Activated CD4-positive, alpha-beta T cell treated with anti-CD3 and anti-CD28 coated beads for 36 hours (primary cell): ENCODE measurements around the gene PIP5K1B. TPM values are rescaled to one million over a fixed set of nuclear protein-coding genes. Genes with fewer than 3 reads are reported as not detected.

Experiments used
- ATAC-seq: fragments of 200-7000 bp; cut with Tn5 transposase; one replicate; pipeline ENCODE4 v1.10.0; 2021; ENCODE audit warnings: mild to moderate bottlenecking, moderate library complexity
- CTCF ChIA-PET: fragments of 350-600 bp; sonication (Branson Sonifier 250); formaldehyde crosslinking; loops from one replicate; lab custom pipeline; 2021; ENCODE audit warnings: antibody characterized with exemption; lab: Charles Lee
- POLR2A ChIA-PET: fragments of 350-600 bp; sonication (Branson Sonifier 250); formaldehyde crosslinking; loops from one replicate; lab custom pipeline; 2021; ENCODE audit warnings: antibody characterized with exemption, inconsistent platforms; lab: Charles Lee
- DNase-seq: peaks from one replicate; pipeline ENCODE4 v3.0.0-alpha.2; 2020
- H3K27ac Mint-ChIP-seq: one replicate; pipeline ENCODE4 v1.8.0; 2021; ENCODE audit warnings: mixed read lengths
- H3K27me3 Mint-ChIP-seq: one replicate; pipeline ENCODE4 v1.8.0; 2021; ENCODE audit warnings: mixed read lengths
- H3K36me3 Mint-ChIP-seq: one replicate; pipeline ENCODE4 v1.8.0; 2021; ENCODE audit warnings: low read depth, mixed read lengths
- H3K4me1 Mint-ChIP-seq: one replicate; pipeline ENCODE4 v1.8.0; 2021; ENCODE audit warnings: mixed read lengths
- H3K4me3 Mint-ChIP-seq: one replicate; pipeline ENCODE4 v1.8.0; 2021; ENCODE audit warnings: mild to moderate bottlenecking, moderate library complexity, mixed read lengths
- H3K9me3 Mint-ChIP-seq: one replicate; pipeline ENCODE4 v1.8.0; 2021; ENCODE audit warnings: low read depth, mixed read lengths
- intact Hi-C, 2 experiments: fragments of 100-400 bp; cut with DNase I in 1 of 2; cut with micrococcal nuclease in 1 of 2; formaldehyde crosslinking; loops; one replicate each; pipeline versions ENCODE4 v1.14.2 to v1.15.1; 2022 to 2024; cut with DNase I, micrococcal nuclease
- total RNA-seq, 2 experiments: library from RNA; stranded (reverse); gene quantifications; one replicate each; pipeline ENCODE4 v1.2.3, GENCODE V29; 2021

Gene PIP5K1B
- total RNA-seq, 2 experiments from 2014 or later = 1.6 TPM

DNA sequence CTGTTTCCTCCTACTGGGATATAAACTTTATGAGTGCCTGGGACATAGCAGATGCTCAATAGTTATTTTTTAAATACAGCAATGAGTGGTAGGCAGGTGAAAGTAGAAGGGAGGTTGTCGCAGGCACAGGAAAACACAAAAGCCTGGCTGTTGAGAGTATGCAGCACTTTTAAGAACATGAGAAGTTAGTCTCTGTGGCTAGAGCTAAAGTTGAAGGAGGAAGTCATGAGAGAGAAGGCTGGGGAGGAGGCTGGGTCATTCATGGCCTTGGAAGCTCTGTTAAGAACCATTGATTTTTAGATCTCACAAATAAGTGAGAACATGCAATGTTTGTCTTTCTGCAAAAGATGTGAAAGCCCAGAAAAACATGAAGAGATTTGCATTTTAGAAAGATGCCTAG lies 182.2 kb downstream of the PIP5K1B start:
- Mint-ChIP-seq H3K36me3 (no peaks in the 10 kb centered on the region), H3K4me1 (peaks cover 39% of the 10 kb centered on the region), H3K4me3 (no peak overlapping the region), H3K27ac (peak overlapping the region; percentile 56), H3K27me3 (no peaks in the 10 kb centered on the region), H3K9me3 (no peaks in the 10 kb centered on the region)
- no peak for DNase-seq
- intact Hi-C loops = no loop called here
- ChIA-PET POLR2A (no interaction called here), CTCF (no interaction called here)
- peak; percentile 36 for ATAC-seq

DNA sequence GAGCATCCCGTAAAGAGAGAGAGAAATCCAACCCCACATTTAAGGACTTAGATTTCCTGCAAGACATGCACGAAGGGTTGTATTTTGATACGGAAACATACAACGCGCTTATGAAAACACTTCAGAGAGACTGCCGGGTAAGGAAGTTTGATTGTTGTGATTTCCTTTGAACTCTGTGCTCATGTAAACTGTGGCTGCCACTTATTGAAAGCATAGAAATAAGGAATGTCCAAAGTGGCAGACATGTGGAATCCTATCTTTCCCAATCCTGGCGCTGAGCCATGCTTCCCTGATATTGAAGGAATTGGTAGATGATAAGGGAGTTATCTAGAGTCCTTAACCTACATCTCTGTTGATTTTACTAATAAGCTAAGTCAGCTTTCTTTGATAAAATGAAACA lies 189.5 kb downstream of the PIP5K1B start:
- POLR2A ChIA-PET = no interaction called here
- intact Hi-C loops = no loop called here
- Mint-ChIP-seq H3K4me3 (peak overlapping the region; percentile 59), H3K4me1 (peaks cover 40% of the 10 kb centered on the region), H3K36me3 (no peaks in the 10 kb centered on the region), H3K27me3 (no peaks in the 10 kb centered on the region), H3K9me3 (no peaks in the 10 kb centered on the region), H3K27ac (peak overlapping the region; percentile 92)
- DNase-seq (no peak), ATAC-seq (no peak)
- CTCF ChIA-PET = no interaction called here

DNA sequence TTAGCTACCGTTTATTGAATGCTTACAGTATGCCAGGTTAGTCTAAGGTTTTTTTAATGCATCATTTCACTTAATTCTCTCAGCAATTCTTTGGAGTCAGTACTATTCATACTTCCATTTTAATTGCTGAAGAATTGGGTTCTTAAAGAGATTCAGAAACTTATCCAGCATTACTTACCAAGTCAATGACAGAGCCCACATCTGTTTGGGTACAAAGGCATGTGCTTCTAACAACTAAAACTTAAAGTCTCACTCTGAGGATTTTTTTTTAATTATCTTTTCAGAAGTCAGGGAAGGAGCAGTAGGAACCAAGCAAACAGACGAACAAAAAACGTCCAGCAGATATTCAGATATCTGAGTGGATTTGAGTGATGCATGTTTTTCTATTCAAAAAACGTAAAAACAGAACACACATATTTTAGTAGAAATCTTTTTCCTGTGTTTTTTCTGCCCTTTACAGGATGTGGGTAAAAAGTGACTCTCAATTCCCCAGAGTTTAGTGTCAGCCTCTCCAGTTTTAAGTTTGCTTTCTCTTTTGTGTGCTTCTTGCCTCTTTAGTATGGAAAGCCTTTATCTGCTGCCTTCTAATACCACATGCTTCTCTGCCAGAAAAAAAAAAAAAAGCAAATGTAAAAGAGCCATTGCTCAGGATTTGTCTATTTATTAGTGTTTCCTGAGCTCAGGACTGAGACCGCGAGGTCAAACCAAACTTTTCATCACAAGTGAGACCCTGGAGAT lies 190.9 kb downstream of the PIP5K1B start:
- DNase-seq (no peak), ATAC-seq (peak; percentile 93)
- intact Hi-C loops = loop anchor here in 1 of 2 experiments (2.0 to 5.0 kb wide), 2 partner anchors 53 to 281 kb away; no protein-coding TSS in a partner anchor
- Mint-ChIP-seq H3K36me3 (no peaks in the 10 kb centered on the region), H3K4me3 (peak overlapping the region; percentile 59), H3K27ac (peak overlapping the region; percentile 92), H3K9me3 (no peaks in the 10 kb centered on the region), H3K4me1 (peaks cover 40% of the 10 kb centered on the region), H3K27me3 (no peaks in the 10 kb centered on the region)
- ChIA-PET POLR2A (no interaction called here), CTCF (interaction anchor here (0.7 to 0.9 kb wide), 2 partner anchors 53 to 119 kb away, joined by 3 read pairs; no protein-coding TSS in a partner anchor)

DNA sequence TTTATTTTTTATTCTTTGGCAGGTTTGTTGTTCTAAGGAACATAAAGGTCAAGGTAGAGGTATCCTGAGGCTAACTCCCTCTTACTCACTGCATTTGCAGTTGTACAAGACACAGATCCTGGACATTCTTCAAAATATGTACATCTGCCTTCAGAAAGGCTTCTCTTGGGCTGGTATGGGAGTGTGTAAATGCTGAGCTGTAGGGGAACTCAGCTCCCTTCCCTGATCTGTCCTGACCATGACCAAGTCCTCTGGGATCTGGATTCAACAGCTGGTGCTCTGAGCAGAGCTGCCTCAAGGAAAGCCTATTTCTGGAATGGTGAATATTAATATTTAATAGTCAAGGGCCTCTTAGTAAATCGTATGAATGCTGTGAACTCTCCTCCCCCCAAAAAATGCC lies 191.4 kb downstream of the PIP5K1B start:
- intact Hi-C loops = loop anchor here in 1 of 2 experiments (2.0 to 5.0 kb wide), 2 partner anchors 52 to 281 kb away; no protein-coding TSS in a partner anchor
- ATAC-seq (peak; percentile 42), DNase-seq (no peak)
- Mint-ChIP-seq H3K4me1 (peaks cover 40% of the 10 kb centered on the region), H3K27me3 (no peaks in the 10 kb centered on the region), H3K27ac (peak overlapping the region; percentile 92), H3K36me3 (no peaks in the 10 kb centered on the region), H3K4me3 (peak overlapping the region; percentile 59), H3K9me3 (no peaks in the 10 kb centered on the region)
- ChIA-PET CTCF (interaction anchor here (0.7 to 1.0 kb wide), 3 partner anchors 9 to 119 kb away, joined by 3 read pairs; no protein-coding TSS in a partner anchor), POLR2A (no interaction called here)

DNA sequence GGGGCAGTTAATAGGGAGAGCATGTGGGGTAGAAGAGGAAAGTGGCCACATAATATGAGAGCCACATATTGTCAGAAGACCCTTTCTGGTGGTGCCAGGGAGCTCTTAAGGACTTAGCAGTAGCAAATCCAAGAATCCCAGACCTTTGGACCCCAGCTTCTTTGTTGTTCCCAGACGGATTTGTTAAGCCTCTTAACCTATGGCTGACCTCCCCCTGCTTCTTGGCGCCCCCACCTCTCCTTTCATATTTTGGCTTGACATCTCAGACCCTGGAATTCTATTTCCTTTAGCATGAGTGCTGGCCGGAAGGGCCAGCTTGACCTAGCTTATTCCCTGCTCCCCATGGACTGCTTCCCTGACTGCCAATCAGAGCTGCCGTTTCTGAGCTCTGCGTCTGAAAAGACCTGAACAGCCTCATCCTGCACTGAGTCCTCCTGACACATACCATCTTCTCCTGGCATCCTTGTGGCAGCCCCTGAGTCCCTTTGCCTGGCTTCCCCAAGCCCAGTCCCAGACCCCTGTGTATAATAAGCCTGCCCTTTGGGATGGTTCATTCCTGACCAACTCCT lies 192.6 kb downstream of the PIP5K1B start:
- H3K9me3 Mint-ChIP-seq = no peaks in the 10 kb centered on the region
- ChIA-PET POLR2A (no interaction called here), CTCF (interaction anchor here (0.5 to 1.0 kb wide), 4 partner anchors 8 to 102 kb away, joined by 3 read pairs; no protein-coding TSS in a partner anchor)
- no peaks in the 10 kb centered on the region for H3K27me3 Mint-ChIP-seq
- intact Hi-C loops = loop anchor here in 1 of 2 experiments (2.0 to 5.0 kb wide), 2 partner anchors 51 to 280 kb away; no protein-coding TSS in a partner anchor
- H3K4me3 Mint-ChIP-seq = no peak overlapping the region
- H3K4me1 Mint-ChIP-seq = peaks cover 40% of the 10 kb centered on the region
- DNase-seq (no peak), ATAC-seq (no peak)
- H3K27ac Mint-ChIP-seq = no peak overlapping the region
- H3K36me3 Mint-ChIP-seq = no peaks in the 10 kb centered on the region

DNA sequence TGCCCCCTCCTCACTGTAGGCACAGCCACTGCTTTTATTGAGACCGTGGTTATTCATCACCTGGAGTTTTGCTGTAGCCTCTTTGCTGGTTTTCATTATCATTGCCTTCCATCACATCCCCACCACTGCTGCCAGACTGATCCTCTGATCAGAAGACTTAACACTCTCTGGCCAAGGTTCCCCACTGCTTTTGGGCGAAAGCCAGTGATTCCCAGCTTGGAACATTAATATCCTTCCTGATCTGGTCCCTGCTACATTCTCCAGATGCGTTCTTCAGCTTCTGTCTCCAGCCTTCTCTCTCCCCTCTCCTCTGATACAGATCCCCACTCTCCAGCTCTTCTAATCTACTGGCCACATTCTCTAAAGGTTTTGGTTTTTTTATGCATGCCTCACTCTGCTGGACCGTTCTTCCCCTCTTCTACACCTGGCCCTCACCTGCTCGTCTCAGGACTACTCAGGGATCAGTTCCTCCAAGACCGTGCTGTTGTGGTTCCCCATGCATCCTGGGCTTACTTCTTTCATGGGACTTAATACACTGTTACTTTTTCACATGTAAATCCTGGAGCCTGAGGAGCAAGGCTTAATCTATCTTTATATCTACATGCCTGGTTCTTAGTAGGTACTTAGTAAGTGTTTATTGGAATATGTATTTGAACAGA lies 193.9 kb downstream of the PIP5K1B start:
- no peaks in the 10 kb centered on the region for H3K36me3 Mint-ChIP-seq
- no peak overlapping the region for H3K4me3 Mint-ChIP-seq
- H3K27ac Mint-ChIP-seq = no peak overlapping the region
- intact Hi-C loops = loop anchor here in 1 of 2 experiments (5.0 kb wide), 1 partner anchor 278 kb away; no protein-coding TSS in a partner anchor
- peaks cover 38% of the 10 kb centered on the region for H3K4me1 Mint-ChIP-seq
- H3K27me3 Mint-ChIP-seq = no peaks in the 10 kb centered on the region
- POLR2A ChIA-PET = interaction anchor here (0.5 kb wide), 1 partner anchor 75 kb away, joined by 6 read pairs; no protein-coding TSS in a partner anchor
- no peaks in the 10 kb centered on the region for H3K9me3 Mint-ChIP-seq
- ATAC-seq (no peak), DNase-seq (no peak)
- CTCF ChIA-PET = interaction anchor here (0.6 to 1.1 kb wide), 3 partner anchors 75 to 267 kb away, joined by 3 to 5 read pairs (median 4); no protein-coding TSS in a partner anchor

DNA sequence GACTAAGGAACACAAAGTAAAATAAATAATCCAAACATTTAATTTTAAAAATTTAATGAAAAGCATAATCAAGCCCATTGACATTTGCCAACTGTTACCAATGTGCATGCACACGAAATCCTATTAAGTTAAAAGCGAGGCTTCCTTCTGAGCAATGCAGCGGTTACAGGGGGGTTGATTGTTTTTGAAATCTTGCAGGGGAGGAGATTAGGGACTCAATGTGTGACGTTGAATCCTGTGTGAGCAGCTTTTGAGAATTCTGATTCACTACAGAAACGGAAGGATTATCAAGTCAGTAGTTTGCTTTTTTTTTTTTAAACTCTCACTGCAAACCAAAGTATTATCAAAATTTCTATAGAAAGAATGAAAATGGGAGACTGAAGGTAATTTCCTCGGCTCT lies 199.4 kb downstream of the PIP5K1B start:
- no peaks in the 10 kb centered on the region for H3K36me3 Mint-ChIP-seq
- peaks cover 4% of the 10 kb centered on the region for H3K4me1 Mint-ChIP-seq
- H3K4me3 Mint-ChIP-seq = no peak overlapping the region
- ChIA-PET CTCF (no interaction called here), POLR2A (no interaction called here)
- no peaks in the 10 kb centered on the region for H3K9me3 Mint-ChIP-seq
- DNase-seq (no peak), ATAC-seq (no peak)
- intact Hi-C loops = no loop called here
- peaks cover 2% of the 10 kb centered on the region for H3K27me3 Mint-ChIP-seq
- H3K27ac Mint-ChIP-seq = no peak overlapping the region

DNA sequence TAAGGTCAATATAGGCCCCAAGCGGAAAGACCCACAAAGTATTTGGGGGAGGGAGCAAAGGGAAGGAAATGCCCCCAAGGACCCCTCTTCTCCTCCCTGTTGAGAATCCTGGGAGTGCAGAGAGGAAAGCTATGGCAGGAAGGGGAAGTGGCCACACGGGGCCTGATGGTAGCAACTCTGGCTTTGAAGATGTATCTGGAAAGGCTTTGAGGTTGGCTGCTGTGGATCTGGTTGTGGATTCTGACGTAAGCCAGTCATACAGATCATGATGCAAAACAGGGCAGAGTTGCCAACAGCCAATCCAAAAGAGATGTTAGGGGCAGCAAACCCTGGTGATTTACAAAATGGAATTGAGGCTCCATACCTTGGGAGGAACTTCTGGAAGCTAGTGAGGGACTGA lies 200.1 kb downstream of the PIP5K1B start:
- ChIA-PET CTCF (interaction anchor here (1.1 kb wide), 1 partner anchor 8 kb away, joined by 3 read pairs; no protein-coding TSS in a partner anchor), POLR2A (no interaction called here)
- DNase-seq (no peak), ATAC-seq (no peak)
- Mint-ChIP-seq H3K27ac (peak overlapping the region; percentile 29), H3K27me3 (peaks cover 4% of the 10 kb centered on the region), H3K36me3 (no peaks in the 10 kb centered on the region), H3K9me3 (no peaks in the 10 kb centered on the region), H3K4me3 (no peak overlapping the region), H3K4me1 (peaks cover 4% of the 10 kb centered on the region)
- intact Hi-C loops = loop anchor here in 1 of 2 experiments (5.0 kb wide), 1 partner anchor 33 kb away; no protein-coding TSS in a partner anchor

DNA sequence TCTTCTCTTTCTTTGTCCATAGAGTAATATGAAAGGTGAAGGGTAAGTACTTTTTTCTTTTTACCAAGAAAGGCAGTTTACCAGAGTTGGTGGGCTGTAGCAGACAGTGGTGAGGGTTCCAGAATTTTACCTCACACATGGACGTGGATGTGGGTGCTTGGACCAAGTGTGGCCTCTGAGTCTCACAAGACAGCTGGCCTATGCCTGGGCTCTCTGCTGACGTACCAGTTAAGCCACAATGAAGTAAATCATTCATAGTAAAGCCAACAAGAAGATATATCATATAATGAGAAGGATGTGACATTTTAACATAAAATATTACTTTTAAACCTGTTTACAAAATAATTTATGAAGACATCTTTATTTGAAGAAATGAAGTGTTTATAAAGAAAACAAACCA lies 202.9 kb downstream of the PIP5K1B start:
- H3K36me3 Mint-ChIP-seq = no peaks in the 10 kb centered on the region
- no peak overlapping the region for H3K27ac Mint-ChIP-seq
- H3K9me3 Mint-ChIP-seq = no peaks in the 10 kb centered on the region
- ChIA-PET POLR2A (no interaction called here), CTCF (no interaction called here)
- DNase-seq (no peak), ATAC-seq (no peak)
- H3K4me1 Mint-ChIP-seq = peaks cover 4% of the 10 kb centered on the region
- peaks cover 4% of the 10 kb centered on the region for H3K27me3 Mint-ChIP-seq
- intact Hi-C loops = loop anchor here in 1 of 2 experiments (5.0 kb wide), 1 partner anchor 36 kb away; no protein-coding TSS in a partner anchor
- H3K4me3 Mint-ChIP-seq = no peak overlapping the region

DNA sequence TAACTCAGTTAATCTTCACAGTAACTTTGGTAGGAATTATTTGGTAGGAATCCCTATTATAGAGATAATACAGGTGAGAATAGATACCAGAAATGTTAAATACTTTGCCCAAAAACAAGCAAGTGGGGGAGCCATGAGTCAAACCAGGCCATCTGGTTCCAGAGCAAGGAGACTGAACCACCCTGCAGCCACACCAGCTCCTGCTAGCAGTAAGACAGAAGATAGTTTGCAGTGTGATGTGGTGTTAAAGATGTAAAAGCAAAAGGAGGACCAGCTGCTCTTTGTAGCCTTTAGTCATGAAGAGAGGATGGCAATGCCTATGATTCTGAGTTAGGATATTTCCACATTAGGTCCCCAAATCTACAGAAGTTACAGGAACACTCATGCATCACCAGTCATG lies 207.5 kb downstream of the PIP5K1B start:
- no peaks in the 10 kb centered on the region for H3K9me3 Mint-ChIP-seq
- ATAC-seq (no peak), DNase-seq (no peak)
- no peaks in the 10 kb centered on the region for H3K36me3 Mint-ChIP-seq
- H3K4me1 Mint-ChIP-seq = no peaks in the 10 kb centered on the region
- ChIA-PET POLR2A (no interaction called here), CTCF (interaction anchor here (1.3 kb wide), 1 partner anchor 9 kb away, joined by 3 read pairs; no protein-coding TSS in a partner anchor)
- no peak overlapping the region for H3K4me3 Mint-ChIP-seq
- intact Hi-C loops = no loop called here
- peaks cover 2% of the 10 kb centered on the region for H3K27me3 Mint-ChIP-seq
- no peak overlapping the region for H3K27ac Mint-ChIP-seq

DNA sequence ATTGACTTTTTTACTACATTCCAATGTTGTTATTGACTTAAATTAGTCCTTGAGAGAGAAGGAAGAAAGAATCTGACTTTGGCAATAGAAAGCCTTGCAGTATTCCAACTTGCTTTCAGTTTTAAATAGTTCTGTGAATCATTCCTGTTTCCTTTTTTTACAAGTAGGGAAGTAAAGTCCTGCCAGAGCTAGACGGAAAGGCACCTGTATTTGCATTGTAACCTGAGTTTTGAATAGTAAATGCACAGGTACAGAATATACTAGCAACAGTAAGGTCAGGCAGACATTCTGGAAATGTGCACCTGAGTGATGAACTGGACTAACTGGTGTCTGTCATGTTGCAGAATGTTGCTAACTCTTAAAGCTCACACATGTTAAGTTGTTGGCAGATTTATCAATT lies 208.0 kb downstream of the PIP5K1B start:
- H3K9me3 Mint-ChIP-seq = no peaks in the 10 kb centered on the region
- peaks cover 3% of the 10 kb centered on the region for H3K4me1 Mint-ChIP-seq
- H3K27ac Mint-ChIP-seq = no peak overlapping the region
- DNase-seq (no peak), ATAC-seq (no peak)
- H3K27me3 Mint-ChIP-seq = peaks cover 2% of the 10 kb centered on the region
- POLR2A ChIA-PET = no interaction called here
- H3K36me3 Mint-ChIP-seq = no peaks in the 10 kb centered on the region
- H3K4me3 Mint-ChIP-seq = no peak overlapping the region
- CTCF ChIA-PET = interaction anchor here (1.3 kb wide), 1 partner anchor 9 kb away, joined by 3 read pairs; no protein-coding TSS in a partner anchor
- intact Hi-C loops = no loop called here
